Measurements from ENCODE around the gene JMJD8.

JMJD8 gene

DNA sequence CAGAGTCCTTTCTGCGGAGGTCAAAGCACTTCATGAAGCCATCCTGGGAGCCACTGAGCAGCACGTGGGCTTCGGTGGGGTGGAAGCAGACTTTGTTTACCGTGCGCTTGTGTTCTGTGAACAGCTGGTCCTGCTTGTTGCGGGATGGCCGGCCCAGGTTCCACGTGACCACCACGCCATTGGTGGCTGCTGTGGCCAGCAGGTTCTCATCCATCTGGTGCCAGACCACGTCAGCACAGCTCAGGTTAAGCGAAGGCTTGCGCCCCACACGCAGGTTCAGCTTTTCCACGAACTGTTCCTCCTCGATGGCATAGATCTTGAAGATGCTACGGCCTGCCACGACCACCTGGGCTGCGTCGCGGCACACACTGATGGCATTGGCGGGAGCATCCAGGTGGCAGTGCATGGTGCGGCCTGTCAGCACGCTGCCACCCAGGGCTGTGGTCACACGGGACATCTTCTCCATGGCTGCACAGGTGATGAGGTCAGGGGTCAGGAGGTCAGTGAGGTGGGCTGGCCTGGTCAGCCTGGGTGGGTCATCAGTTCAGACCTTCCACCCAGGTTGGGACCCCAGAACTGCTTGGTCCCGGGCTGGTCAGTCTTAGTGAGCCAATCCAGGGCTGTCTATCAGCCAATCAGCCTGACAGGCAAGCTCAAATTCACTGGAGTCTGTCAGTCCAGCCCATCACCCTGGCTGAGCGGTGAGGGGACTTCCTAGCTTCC is 5.2 kb upstream of the JMJD8 start:
- DNase-seq (ENCODE audit: low spot score) = no peak

- no peak for DNase-seq (ENCODE audit: low spot score)
Observed at GRCh38 chr16:687499-687898, 3.4 kb upstream of the JMJD8 start.

DNA sequence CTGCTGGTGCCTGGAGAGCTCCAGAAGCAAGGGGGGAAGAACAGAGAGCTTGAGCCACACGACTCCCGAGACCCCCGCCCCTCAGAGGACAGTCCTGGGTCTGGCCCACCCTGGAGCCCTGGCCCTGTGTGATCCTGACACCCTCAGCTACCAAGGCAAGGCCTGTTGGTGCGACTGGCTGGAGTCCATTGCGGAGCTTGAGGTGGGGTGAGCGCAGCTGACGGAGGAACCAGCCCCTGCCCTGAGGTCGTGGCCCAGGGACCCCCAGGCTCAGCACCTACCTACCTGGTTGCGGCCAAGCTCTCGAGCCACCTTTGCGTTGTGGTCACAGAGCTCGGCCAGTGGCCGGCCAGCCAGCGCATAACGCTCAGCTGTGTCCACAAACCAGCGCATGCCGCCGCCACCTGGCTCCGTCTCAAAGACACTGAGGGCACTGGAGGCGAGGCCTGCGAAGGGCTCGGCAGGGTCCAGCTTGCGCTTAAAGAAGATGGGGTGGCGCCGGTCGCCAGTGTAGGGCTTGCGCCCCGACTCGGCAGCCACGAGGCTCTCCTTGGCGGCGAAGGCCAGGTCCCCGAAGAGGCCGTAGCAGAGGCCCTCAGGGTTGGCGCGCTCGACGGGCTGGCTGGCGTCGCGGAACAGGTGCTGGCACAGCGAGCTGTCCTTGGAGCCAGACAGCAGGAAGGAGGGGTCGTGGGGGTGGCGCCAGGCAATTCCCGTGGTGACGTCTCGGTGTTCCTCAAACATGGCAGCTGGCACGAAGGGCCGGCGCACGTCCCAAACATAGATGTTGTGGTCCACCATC is 2.5 kb upstream of the JMJD8 start:
- no peak for DNase-seq (ENCODE audit: low spot score)

- no peak for DNase-seq (ENCODE audit: low spot score)
Observed at GRCh38 chr16:685967-686366, 1.8 kb upstream of the JMJD8 start.

DNA sequence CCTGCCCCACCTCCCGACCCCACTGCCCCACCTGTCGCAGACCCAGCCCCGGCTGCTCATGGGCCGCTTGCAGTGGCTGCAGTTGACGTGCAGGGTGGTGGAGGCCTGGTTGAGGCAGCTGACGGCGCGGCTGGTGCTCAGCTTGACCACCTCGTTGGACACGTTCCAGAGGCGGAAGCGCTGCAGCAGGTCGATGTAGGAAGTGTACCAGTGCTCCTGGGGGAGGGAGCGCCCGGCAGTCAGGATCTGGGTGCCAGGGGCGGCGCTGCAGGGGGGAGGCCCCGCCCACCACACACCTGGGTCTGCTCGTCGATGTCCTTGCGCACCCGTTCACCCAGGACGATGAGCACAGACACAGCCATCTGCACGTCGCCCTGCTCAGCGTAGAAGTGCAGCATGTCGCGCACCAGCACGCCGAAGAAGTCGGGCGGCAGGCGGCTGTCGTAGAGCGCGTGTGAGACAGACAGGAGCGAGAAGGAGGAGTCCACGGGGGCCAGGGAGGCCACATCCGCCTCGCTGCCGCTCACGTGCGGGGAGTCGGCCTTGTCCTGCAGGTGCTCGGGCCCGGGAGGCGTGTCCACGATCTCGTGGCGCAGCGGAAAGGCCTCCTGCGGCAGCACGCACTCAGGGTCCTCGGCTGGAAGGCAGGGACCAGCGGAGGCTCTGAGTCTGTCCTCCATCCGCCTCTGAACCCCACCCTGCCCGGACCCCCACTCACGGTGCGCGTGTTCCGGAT is 995 bp upstream of the JMJD8 start:
- no peak for DNase-seq (ENCODE audit: low spot score)

GRCh38 chr16:683396-684070 is 601 bp downstream of the JMJD8 start:
- no peak for DNase-seq (ENCODE audit: low spot score)

- DNase-seq (ENCODE audit: low spot score) = no peak
Observed at GRCh38 chr16:682493-683395, 1.4 kb downstream of the JMJD8 start.

GRCh38 chr16:681746-682427 is 2.2 kb downstream of the JMJD8 start:
- no peak for DNase-seq (ENCODE audit: low spot score)

DNA sequence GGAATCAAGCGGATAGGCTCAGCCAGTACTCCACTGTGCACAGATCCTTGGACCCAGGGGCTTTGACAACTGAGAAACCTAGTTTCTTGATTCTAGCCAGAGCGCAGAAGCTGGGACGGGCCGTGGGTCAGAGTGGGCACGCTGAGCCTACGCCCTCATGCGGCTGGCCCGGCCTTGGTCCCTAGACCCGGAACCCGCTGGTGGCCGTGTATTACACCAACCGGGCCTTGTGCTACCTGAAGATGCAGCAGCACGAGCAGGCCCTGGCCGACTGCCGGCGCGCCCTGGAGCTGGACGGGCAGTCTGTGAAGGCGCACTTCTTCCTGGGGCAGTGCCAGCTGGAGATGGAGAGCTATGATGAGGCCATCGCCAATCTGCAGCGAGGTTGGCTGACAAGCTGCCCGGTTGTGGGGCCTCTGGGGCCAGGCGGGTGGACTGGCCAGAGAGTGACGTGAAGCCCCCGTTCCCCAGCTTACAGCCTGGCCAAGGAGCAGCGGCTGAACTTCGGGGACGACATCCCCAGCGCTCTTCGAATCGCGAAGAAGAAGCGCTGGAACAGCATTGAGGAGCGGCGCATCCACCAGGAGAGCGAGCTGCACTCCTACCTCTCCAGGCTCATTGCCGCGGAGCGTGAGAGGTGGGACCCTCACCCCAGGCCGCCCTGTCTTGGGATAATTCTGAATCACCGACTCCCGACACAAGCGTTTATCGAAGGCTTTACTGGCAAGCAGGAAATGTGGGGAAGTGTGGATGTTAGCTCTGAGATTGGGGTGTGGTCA is 3.0 kb downstream of the JMJD8 start:
- peak; percentile 40 for DNase-seq (ENCODE audit: low spot score)

DNA sequence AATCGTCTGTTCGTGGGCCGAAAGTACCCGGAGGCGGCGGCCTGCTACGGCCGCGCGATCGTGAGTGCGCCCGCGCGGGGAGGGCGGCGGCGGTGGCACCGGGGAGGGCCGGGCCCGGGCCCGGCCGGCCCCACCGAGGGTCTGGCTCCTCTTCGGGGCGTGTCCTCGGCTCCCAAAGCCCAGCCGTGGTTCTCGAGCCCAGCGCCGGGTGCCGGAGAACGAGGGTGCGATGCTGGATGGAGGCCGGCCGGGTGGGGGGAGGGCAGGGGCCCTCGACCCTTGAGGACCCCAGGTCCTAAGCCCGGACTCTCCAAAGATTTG is 3.5 kb downstream of the JMJD8 start:
- no peak for DNase-seq (ENCODE audit: low spot score)

DNA sequence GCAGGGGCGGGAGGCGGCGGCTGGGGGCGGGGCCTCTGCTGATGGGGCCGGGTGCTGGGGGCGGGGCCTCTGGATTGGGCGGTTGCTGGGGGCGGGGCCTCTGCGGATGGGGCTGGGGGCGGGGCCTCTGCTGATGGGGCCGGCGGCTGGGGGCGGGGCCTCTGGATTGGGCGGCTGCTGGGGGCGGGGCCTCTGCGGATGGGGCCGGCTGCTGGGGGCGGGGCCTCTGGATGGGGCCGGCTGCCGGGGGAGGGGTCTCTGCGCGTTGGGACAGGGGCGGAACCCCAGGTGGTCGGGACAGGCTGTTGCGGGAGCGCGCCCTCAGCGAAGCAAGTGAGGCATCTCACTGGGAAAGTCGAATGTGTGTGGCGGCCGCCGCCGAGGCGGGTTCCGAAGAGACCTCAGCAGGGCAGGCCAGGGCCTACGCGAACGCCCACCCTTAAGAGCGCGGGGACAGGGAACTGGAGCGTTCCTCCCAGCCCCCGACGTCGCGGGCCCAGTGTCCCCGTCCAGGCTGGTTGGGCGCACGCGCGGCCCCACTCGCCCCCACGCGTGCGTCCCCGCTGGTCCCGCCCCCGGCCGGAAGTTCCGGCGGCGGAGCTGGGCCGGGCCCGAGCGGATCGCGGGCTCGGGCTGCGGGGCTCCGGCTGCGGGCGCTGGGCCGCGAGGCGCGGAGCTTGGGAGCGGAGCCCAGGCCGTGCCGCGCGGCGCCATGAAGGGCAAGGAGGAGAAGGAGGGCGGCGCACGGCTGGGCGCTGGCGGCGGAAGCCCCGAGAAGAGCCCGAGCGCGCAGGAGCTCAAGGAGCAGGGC is 4.1 kb downstream of the JMJD8 start, which contains the start of gene STUB1:
Gene STUB1, plus strand, starts transcription at position 597 of the 811 bp plus-strand sequence. Its CDS starts 116 bp downstream, at position 713.
- DNase-seq (ENCODE audit: low spot score) = peak; percentile 91

- no peak for DNase-seq (ENCODE audit: low spot score)
Observed at GRCh38 chr16:678858-679813, 5.0 kb downstream of the JMJD8 start.

DNA sequence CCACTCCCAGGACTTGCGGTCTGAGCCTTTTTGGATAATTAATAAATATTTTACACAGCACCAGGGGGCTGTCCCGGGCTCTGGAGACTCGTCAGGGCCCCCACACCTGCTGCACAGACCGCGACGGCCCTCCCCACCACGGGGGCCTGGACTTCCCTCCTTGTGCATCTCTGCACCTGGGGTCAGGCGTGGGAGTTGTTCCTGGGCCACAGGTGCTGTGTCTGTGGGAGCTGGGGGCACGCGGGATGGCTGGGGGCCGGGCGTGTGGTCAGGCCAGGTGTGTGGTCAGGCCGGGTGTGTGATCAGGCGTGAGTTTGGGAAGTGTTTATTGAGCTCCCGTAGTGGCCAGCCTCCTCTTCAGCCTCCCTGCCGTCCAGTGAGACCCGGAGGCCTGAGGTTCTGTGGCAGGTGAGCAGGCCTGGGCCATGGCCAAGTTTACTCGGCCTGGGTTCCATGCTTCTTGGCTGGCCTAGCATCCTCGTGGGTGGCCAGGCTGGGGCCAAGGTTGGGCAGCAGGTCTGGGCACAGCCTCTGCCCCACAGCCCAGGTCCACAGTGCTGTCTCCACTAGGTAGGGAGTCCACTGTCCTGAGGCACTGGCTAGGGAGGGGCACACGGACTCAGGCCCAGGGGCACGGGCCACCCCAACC is 5.8 kb downstream of the JMJD8 start:
- DNase-seq (ENCODE audit: low spot score) = no peak

DNA sequence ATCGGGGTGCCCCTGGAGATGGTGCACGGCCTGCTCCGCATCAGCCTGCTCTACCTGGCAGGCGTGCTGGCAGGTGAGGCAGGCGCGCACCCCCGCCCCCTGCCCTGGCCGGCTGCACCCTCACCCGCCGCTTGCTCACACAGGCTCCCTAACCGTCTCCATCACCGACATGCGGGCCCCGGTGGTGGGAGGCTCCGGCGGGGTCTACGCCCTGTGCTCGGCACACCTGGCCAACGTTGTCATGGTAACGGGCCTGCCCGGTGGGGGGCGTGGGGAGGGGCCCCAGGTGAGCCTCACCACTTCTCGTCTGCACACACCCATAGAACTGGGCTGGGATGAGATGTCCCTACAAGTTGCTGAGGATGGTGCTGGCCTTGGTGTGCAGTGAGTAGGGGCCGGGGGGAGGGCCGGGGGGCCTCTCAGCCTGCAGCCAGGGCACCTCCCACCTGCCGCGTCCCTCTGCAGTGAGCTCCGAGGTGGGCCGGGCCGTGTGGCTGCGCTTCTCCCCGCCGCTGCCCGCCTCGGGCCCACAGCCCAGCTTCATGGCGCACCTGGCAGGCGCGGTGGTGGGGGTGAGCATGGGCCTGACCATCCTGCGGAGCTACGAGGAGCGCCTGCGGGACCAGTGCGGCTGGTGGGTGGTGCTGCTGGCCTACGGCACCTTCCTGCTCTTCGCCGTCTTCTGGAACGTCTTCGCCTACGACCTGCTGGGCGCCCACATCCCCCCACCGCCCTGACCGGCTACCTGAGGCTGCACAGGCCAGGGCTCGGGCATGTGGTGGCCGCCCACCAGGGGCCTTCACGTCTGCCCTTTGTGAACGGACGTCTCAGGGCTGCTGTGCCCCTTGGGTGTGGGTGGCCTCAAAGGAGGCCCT is 6.6 kb downstream of the JMJD8 start:
- no peak for DNase-seq (ENCODE audit: low spot score)

- no peak for DNase-seq (ENCODE audit: low spot score)
Observed at GRCh38 chr16:676913-677312, 7.2 kb downstream of the JMJD8 start.

GRCh38 chr16:676565-676902 is 7.6 kb downstream of the JMJD8 start:
- no peak for DNase-seq (ENCODE audit: low spot score)

Measured in hepatic stellate cell (primary cell).